ENCODE results near the gene ADAM21. TPM values are rescaled to one million over a fixed set of nuclear protein-coding genes. Genes with fewer than 3 reads are reported as not detected.

Gene ADAM21
- total RNA-seq, 1 experiment from 2014 or later = not detected

- WGBS (ENCODE audit: extremely low coverage, insufficient read length, low lambda C conversion rate) = no CpG with 5 or more reads among the region's 9 CpGs
- Histone ChIP-seq H3K18ac (ENCODE audit: insufficient read length, low read depth, low read length) (no peak overlapping the region), H2BK5ac (ENCODE audit: insufficient read length, low read length) (no peak overlapping the region), H3K9ac (ENCODE audit: extremely low read depth, insufficient read length, low read length) (peak overlapping the region; percentile 77), H2BK15ac (ENCODE audit: low read depth, low read length) (no peak overlapping the region), H3T11ph (ENCODE audit: low read length) (no peak overlapping the region), H3K4ac (ENCODE audit: low read depth, low read length) (no peak overlapping the region), H2AK5ac (ENCODE audit: insufficient read length, low read length) (no peak overlapping the region), H2BK20ac (ENCODE audit: low read depth, low read length, poor library complexity, severe bottlenecking) (no peak overlapping the region), H3K27me3 (ENCODE audit: insufficient read depth, low read length) (no peaks in the 10 kb centered on the region), H3K4me2 (ENCODE audit: insufficient read depth, insufficient read length, low read length) (peak overlapping the region; percentile 73), H2BK12ac (ENCODE audit: insufficient read length, low read depth, low read length) (no peak overlapping the region), H3K4me1 (ENCODE audit: insufficient read depth, low read length) (no peaks in the 10 kb centered on the region; the same call in 1 of the 2 replicates), H4K20me1 (ENCODE audit: control insufficient read depth, insufficient read depth, insufficient read length) (no peaks in the 10 kb centered on the region), H3K9me3 (ENCODE audit: control insufficient read depth, low read depth, low read length) (no peaks in the 10 kb centered on the region), H3K14ac (ENCODE audit: insufficient read depth, low read length) (no peak overlapping the region), H3K23me2 (ENCODE audit: insufficient read length, low read depth, low read length, poor library complexity, severe bottlenecking) (no peaks in the 10 kb centered on the region), H3K23ac (ENCODE audit: insufficient read length, low read depth, low read length) (no peak overlapping the region), H2BK120ac (ENCODE audit: low read depth, low read length, poor library complexity, severe bottlenecking) (no peak overlapping the region), H3K27ac (ENCODE audit: insufficient read length, low read depth, low read length) (peak overlapping the region; percentile 72), H4K8ac (replicated peaks; ENCODE audit: insufficient read length, low read depth, low read length) (no peak overlapping the region), H4K5ac (ENCODE audit: insufficient read length, low read depth, low read length) (no peak overlapping the region), H2AFZ (ENCODE audit: low read length) (no peak overlapping the region), H4K91ac (ENCODE audit: insufficient read length, low read depth, low read length) (no peak overlapping the region), H3K79me2 (ENCODE audit: insufficient read depth, low read length) (peaks cover 4% of the 10 kb centered on the region; the same call in 1 of the 2 replicates), H3K56ac (ENCODE audit: insufficient read length, low read depth, low read length) (no peak overlapping the region), H3K79me1 (ENCODE audit: insufficient read depth, low read depth, low read length, poor library complexity, severe bottlenecking) (no peaks in the 10 kb centered on the region)
- DNase-seq = no peak
- Mint-ChIP-seq H3K36me3 (ENCODE audit: insufficient read depth in 1 of 3, low read depth in 3 of 3) (peaks cover 0 to 5% (median 2%) of the 10 kb centered on the region in 3 experiments; a peak in 3 of 7 replicates), H3K27ac (peak overlapping the region; percentile 92 to 97 (median 94)), H3K4me1 (peaks cover 19% of the 10 kb centered on the region in 2 experiments), H3K9me3 (no peaks in the 10 kb centered on the region), H3K4me3 (peak overlapping the region; percentile 86 to 93), H3K27me3 (ENCODE audit: low read depth) (no peaks in the 10 kb centered on the region)
- no peak for TF ChIP-seq CTCF (conservative IDR thresholded peaks at IDR 0.05)
Observed at GRCh38 chr14:70416338-70416724, 35.6 kb upstream of the ADAM21 start.
